Anterior cingulate cortex (tissue), 58 donors: ENCODE data around the gene OTOP2.

ENCODE experiments used
- DNase-seq, 58 donors: peaks; one replicate each; lab custom pipeline; 2025; lab: John Stamatoyannopoulos, UW

The OTOP2 gene

GRCh38 chr17:74949455-74950115, 25.5 kb downstream of the OTOP2 start:
- DNase-seq = no peak

GRCh38 chr17:74950207-74950606, 26.1 kb downstream of the OTOP2 start:
- DNase-seq = no peak

- no peak for DNase-seq
These were observed 27.0 kb downstream of the OTOP2 start for GRCh38 chr17:74951065-74951464.

GRCh38 chr17:74951680-74952421, 27.8 kb downstream of the OTOP2 start:
- no peak for DNase-seq

- DNase-seq = no peak
These were observed 28.5 kb downstream of the OTOP2 start for GRCh38 chr17:74952431-74953133.

GRCh38 chr17:74953134-74953687, 29.1 kb downstream of the OTOP2 start:
- DNase-seq = no peak

GRCh38 chr17:74954115-74954514, 30.0 kb downstream of the OTOP2 start:
- no peak for DNase-seq

GRCh38 chr17:74954665-74955421, 30.8 kb downstream of the OTOP2 start:
- DNase-seq = no peak

GRCh38 chr17:74956093-74956492, 32.0 kb downstream of the OTOP2 start:
- no peak for DNase-seq

- DNase-seq = peak in 40 of 58 donors; percentile 3 to 80 (median 29)
These were observed 34.1 kb downstream of the OTOP2 start for GRCh38 chr17:74957935-74958740.

GRCh38 chr17:74959826-74960515, 35.9 kb downstream of the OTOP2 start:
- DNase-seq = no peak

GRCh38 chr17:74960570-74961342, 36.7 kb downstream of the OTOP2 start:
- no peak for DNase-seq

GRCh38 chr17:74961657-74962350, 37.7 kb downstream of the OTOP2 start:
- DNase-seq = peak in 56 of 58 donors; percentile 21 to 91 (median 73)

GRCh38 chr17:74962622-74963394, 38.7 kb downstream of the OTOP2 start:
- DNase-seq = peak in 47 of 58 donors; percentile 6 to 84 (median 59)

GRCh38 chr17:74963656-74964055, 39.6 kb downstream of the OTOP2 start:
- DNase-seq = peak in 2 of 58 donors; percentile 13 to 21

- DNase-seq = no peak
These were observed 40.2 kb downstream of the OTOP2 start for GRCh38 chr17:74964246-74964761.
